NCI-H748 (cell line): ENCODE results near the gene ALDH1A3.
A peak's percentile ranks its signal among the peaks of the same experiment; 100 is the strongest.
"Not testable (repeated sequence)": the region's sequence is repeated elsewhere in the genome, so short reads cannot be mapped to it uniquely, and the experiment has no call there.

Source experiments
- DNase-seq: peaks from one replicate; lab custom pipeline; 2025; ENCODE audit not compliant: unreplicated experiment; lab: John Stamatoyannopoulos, UW

Gene ALDH1A3

GRCh38 chr15:100879464-100880138 is at the start of gene ALDH1A3:
ALDH1A3 (plus strand) TSS chr15:100879831; CDS start chr15:100879908, 77 bp downstream.
- DNase-seq = no peak

GRCh38 chr15:100831467-100831866 is 48.2 kb upstream of the ALDH1A3 start:
- no peak for DNase-seq

- DNase-seq = no peak
These were observed 47.3 kb upstream of the ALDH1A3 start for GRCh38 chr15:100832149-100832942.

GRCh38 chr15:100833417-100834389 is 45.9 kb upstream of the ALDH1A3 start:
- DNase-seq = no peak

GRCh38 chr15:100834731-100835130 is 44.9 kb upstream of the ALDH1A3 start:
- DNase-seq = no peak

GRCh38 chr15:100835636-100836035 is 44.0 kb upstream of the ALDH1A3 start:
- no peak for DNase-seq

- DNase-seq = no peak
These were observed 43.1 kb upstream of the ALDH1A3 start for GRCh38 chr15:100836501-100836900.

- DNase-seq = no peak
These were observed 38.2 kb upstream of the ALDH1A3 start for GRCh38 chr15:100841426-100841825.

GRCh38 chr15:100842756-100843730 is 36.6 kb upstream of the ALDH1A3 start:
- no peak for DNase-seq

- no peak for DNase-seq
These were observed 35.5 kb upstream of the ALDH1A3 start for GRCh38 chr15:100844167-100844566.

- no peak for DNase-seq
These were observed 34.9 kb upstream of the ALDH1A3 start for GRCh38 chr15:100844778-100845177.

GRCh38 chr15:100847194-100847593 is 32.4 kb upstream of the ALDH1A3 start:
- no peak for DNase-seq

GRCh38 chr15:100849021-100849854 is 30.4 kb upstream of the ALDH1A3 start:
- peak; percentile 32 for DNase-seq

GRCh38 chr15:100849855-100850218 is 29.8 kb upstream of the ALDH1A3 start:
- DNase-seq = no peak

- not testable (repeated sequence) for DNase-seq
These were observed 28.1 kb upstream of the ALDH1A3 start for GRCh38 chr15:100851428-100852015.

GRCh38 chr15:100852630-100853029 is 27.0 kb upstream of the ALDH1A3 start:
- DNase-seq = no peak

- no peak for DNase-seq
These were observed 25.8 kb upstream of the ALDH1A3 start for GRCh38 chr15:100853676-100854440.

- no peak for DNase-seq
These were observed 22.8 kb upstream of the ALDH1A3 start for GRCh38 chr15:100856867-100857266.
